ENCODE results near the gene TLE5. TPM values are rescaled to one million over a fixed set of nuclear protein-coding genes. Genes with fewer than 3 reads are reported as not detected.
A peak's percentile ranks its signal among the peaks of the same experiment; 100 is the strongest.

The TLE5 gene
- total and polyA plus RNA-seq, 7 donors, result 561 to 714 (median 588) TPM

DNA sequence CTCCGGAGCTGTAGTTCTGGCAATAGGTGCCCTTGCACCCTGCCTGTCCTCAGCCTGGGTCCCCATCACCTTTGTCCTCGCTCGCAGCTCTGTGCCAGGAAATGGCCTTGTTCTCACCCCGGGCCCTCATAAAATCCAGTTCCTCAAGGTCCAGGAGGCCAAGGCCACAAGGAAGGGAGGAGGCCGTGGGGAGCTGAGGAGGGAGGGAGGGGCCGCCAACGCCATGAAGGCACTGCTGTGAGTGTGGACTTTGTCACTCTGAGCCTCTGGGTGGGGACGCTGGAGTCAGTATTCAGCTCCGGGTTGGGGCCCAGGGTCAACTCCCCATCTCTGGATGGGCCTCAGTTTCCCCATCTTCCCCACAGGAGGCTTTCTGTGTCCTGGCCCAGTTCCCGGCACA is 22.6 kb upstream of the TLE5 start:
- intact Hi-C loops (cut with DNase I), result no loop called here
- no peaks in the 10 kb centered on the region for H3K36me3 ChIP-seq
- H3K9me3 ChIP-seq, result no peaks in the 10 kb centered on the region
- no peak for DNase-seq
- TF ChIP-seq EP300 (IDR thresholded peaks at IDR 0.05) (no peak), POLR2A (IDR thresholded peaks at IDR 0.05) (no peak), CTCF (IDR thresholded peaks at IDR 0.05) (no peak), POLR2AphosphoS5 (IDR thresholded peaks at IDR 0.05) (no peak)
- 12 to 59% methylated on average over 10 of the region's 10 CpGs for WGBS, 2 donors
- no peaks in the 10 kb centered on the region for H3K27me3 ChIP-seq
- H3K4me1 ChIP-seq, result peaks cover 0 to 9% (median 5%) of the 10 kb centered on the region in 4 donors
- no peak overlapping the region for H3K27ac ChIP-seq
- H3K4me3 ChIP-seq, result no peak overlapping the region

GRCh38 chr19:3083964-3084363 is 21.7 kb upstream of the TLE5 start:
- H3K27me3 ChIP-seq, result no peaks in the 10 kb centered on the region
- H3K4me1 ChIP-seq, result peaks cover 0 to 9% (median 5%) of the 10 kb centered on the region in 4 donors
- H3K9me3 ChIP-seq, result no peaks in the 10 kb centered on the region
- H3K4me3 ChIP-seq, result no peak overlapping the region
- 88 to 96% methylated on average over 7 of the region's 7 CpGs for WGBS, 2 donors
- no peak overlapping the region for H3K27ac ChIP-seq
- H3K36me3 ChIP-seq, result no peaks in the 10 kb centered on the region
- intact Hi-C loops (cut with DNase I), result no loop called here
- TF ChIP-seq CTCF (IDR thresholded peaks at IDR 0.05) (no peak), POLR2AphosphoS5 (IDR thresholded peaks at IDR 0.05) (no peak), POLR2A (IDR thresholded peaks at IDR 0.05) (no peak), EP300 (IDR thresholded peaks at IDR 0.05) (no peak)
- DNase-seq, result no peak

DNA sequence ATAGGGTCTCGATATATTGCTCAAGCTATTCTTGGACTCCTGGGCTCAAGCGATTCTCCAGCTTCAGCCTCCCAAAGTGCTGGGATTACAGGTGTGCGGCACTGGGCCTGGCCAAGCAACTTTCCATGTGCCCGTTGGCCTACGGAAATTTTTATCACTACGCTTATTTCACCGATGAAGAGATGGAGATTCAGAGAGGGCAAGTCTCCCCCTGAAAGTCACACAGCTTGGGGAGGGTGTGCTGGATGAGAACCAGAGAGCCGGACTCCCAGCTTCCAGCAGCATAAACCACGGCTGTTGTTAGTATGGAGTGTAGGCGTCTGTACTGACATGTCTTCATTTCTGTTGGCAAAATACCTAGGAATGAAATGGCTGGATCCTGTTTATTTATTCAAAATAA is 20.0 kb upstream of the TLE5 start:
- Histone ChIP-seq H3K4me3 (no peak overlapping the region), H3K27me3 (no peaks in the 10 kb centered on the region), H3K9me3 (no peaks in the 10 kb centered on the region), H3K4me1 (peaks cover 0 to 9% (median 5%) of the 10 kb centered on the region in 4 donors), H3K27ac (no peak overlapping the region), H3K36me3 (no peaks in the 10 kb centered on the region)
- intact Hi-C loops (cut with DNase I), result no loop called here
- WGBS, 2 donors, result 93 to 95% methylated on average over 10 of the region's 10 CpGs
- TF ChIP-seq POLR2A (IDR thresholded peaks at IDR 0.05), result no peak
- no peak for TF ChIP-seq CTCF (IDR thresholded peaks at IDR 0.05)
- no peak for TF ChIP-seq POLR2AphosphoS5 (IDR thresholded peaks at IDR 0.05)
- TF ChIP-seq EP300 (IDR thresholded peaks at IDR 0.05), result no peak
- DNase-seq, result no peak

- Histone ChIP-seq H3K4me3 (no peak overlapping the region), H3K36me3 (no peaks in the 10 kb centered on the region), H3K27ac (peak overlapping the region in 3 of 4 donors; percentile 39 to 77 (median 40)), H3K27me3 (no peaks in the 10 kb centered on the region), H3K4me1 (peaks cover 0 to 18% (median 14%) of the 10 kb centered on the region in 4 donors), H3K9me3 (no peaks in the 10 kb centered on the region)
- peak; percentile 72 for DNase-seq
- intact Hi-C loops (cut with DNase I), result no loop called here
- 8 to 47% methylated on average over 12 of the region's 12 CpGs for WGBS, 2 donors
- TF ChIP-seq POLR2AphosphoS5 (IDR thresholded peaks at IDR 0.05) (peak in 1 of 4 donors; percentile 20), POLR2A (IDR thresholded peaks at IDR 0.05) (peak in 1 of 2 donors; percentile 23), EP300 (IDR thresholded peaks at IDR 0.05) (no peak), CTCF (IDR thresholded peaks at IDR 0.05) (no peak)
Observed at GRCh38 chr19:3080286-3080685, 18.0 kb upstream of the TLE5 start.

DNA sequence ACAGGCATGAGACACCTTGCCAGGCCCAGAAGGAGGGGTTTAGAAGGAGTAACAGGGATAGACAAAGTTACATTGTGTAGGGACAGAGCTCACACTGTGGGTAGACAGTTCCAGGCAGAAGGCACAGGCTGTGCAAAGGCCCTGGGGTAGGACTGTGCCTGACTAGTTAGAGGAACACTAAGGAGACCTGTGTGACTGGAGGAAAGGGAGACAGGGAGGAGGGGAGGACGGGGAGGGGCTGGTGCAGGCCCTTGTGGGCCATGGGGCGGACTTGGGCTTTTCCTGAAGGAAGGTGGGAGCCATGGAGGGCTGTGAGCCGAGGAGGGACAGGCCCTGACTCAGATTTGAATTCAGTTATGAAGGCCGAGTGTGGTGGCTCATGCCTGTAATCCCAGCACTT is 17.3 kb upstream of the TLE5 start:
- H3K27me3 ChIP-seq, result no peaks in the 10 kb centered on the region
- no peaks in the 10 kb centered on the region for H3K36me3 ChIP-seq
- 80 to 90% methylated on average over 4 of the region's 4 CpGs for WGBS, 2 donors
- TF ChIP-seq EP300 (IDR thresholded peaks at IDR 0.05) (no peak), POLR2A (IDR thresholded peaks at IDR 0.05) (no peak), CTCF (IDR thresholded peaks at IDR 0.05) (no peak), POLR2AphosphoS5 (IDR thresholded peaks at IDR 0.05) (no peak)
- H3K27ac ChIP-seq, result peak overlapping the region in 2 of 4 donors; percentile 40 to 77
- peaks cover 0 to 18% (median 14%) of the 10 kb centered on the region in 4 donors for H3K4me1 ChIP-seq
- no peak overlapping the region for H3K4me3 ChIP-seq
- DNase-seq, result no peak
- intact Hi-C loops (cut with DNase I), result loop anchor here (5.0 kb wide), 1 partner anchor 83 kb away; no protein-coding TSS in a partner anchor
- H3K9me3 ChIP-seq, result no peaks in the 10 kb centered on the region

Data from sigmoid colon (tissue), 7 donors.